DND-41 (cell line): ENCODE data around the gene BFAR.

ENCODE experiments used
- CTCF ChIP-seq: IDR thresholded peaks from 2 replicates; pipeline ENCODE4 v1.5.1; 2012; ENCODE audit warnings: borderline replicate concordance, low read length, moderate library complexity, mild to moderate bottlenecking; ENCODE audit not compliant: poor library complexity, severe bottlenecking; ENCODE audit errors: extremely low read depth
- EZH2 ChIP-seq: IDR thresholded peaks from 3 replicates; pipeline ENCODE4 v1.6.1; 2012; ENCODE audit warnings: borderline replicate concordance, low read depth, mild to moderate bottlenecking, moderate library complexity, low read length, inconsistent platforms; ENCODE audit not compliant: severe bottlenecking

GRCh38 chr16:14627078-14627477 is 5.7 kb upstream of the BFAR start:
- no peak for TF ChIP-seq EZH2
- no peak for TF ChIP-seq CTCF
